Adrenal gland (tissue), 5 donors: Measurements from ENCODE around the gene CCDC183.

Experiments used
- POLR2A ChIP-seq, 2 donors: fragments of 450-650 bp; IDR thresholded peaks; one replicate each; pipeline ENCODE4 v1.6.1; 2017; ENCODE audit warnings: antibody characterized with exemption in 2 of 2, mild to moderate bottlenecking in 2 of 2, moderate library complexity in 1 of 2
- TF ChIP-seq, protein P1 (sequence below), 6 experiments: fragments of 450-650 bp in 4 of 6; fragments of 200-600 bp in 2 of 6; sonication (generic) in 1 of 6; IDR thresholded peaks; 1 replicate in 5 of 6; 2 replicates in 1 of 6; pipeline versions ENCODE4 v1.5.1 to v1.8.0; 2016 to 2021; ENCODE audit warnings: antibody characterized with exemption in 6 of 6, mild to moderate bottlenecking in 2 of 6, moderate library complexity in 1 of 6
- donor health status: DM: no; HTN: no; CAD: no.

DNA sequence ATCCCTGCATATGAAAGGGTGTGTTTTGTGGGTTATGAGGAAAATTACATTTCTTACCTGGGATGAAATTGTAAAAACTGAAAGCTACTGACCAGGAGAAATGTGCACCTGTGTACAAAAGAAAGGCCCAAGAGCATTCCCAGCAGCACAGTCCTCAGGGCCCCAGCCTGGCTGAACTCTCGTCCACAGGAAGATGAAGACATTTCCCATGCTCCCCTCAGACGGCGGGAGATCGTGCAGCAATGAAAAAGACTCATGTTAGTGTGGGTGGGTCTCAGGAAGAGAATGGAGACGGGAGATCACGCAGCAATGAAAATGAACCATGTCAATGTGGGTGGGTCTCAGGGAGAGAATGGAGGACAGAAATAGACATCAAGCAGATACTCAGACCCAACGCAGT is 19.2 kb upstream of the CCDC183 start:
- TF ChIP-seq, protein P1, sequence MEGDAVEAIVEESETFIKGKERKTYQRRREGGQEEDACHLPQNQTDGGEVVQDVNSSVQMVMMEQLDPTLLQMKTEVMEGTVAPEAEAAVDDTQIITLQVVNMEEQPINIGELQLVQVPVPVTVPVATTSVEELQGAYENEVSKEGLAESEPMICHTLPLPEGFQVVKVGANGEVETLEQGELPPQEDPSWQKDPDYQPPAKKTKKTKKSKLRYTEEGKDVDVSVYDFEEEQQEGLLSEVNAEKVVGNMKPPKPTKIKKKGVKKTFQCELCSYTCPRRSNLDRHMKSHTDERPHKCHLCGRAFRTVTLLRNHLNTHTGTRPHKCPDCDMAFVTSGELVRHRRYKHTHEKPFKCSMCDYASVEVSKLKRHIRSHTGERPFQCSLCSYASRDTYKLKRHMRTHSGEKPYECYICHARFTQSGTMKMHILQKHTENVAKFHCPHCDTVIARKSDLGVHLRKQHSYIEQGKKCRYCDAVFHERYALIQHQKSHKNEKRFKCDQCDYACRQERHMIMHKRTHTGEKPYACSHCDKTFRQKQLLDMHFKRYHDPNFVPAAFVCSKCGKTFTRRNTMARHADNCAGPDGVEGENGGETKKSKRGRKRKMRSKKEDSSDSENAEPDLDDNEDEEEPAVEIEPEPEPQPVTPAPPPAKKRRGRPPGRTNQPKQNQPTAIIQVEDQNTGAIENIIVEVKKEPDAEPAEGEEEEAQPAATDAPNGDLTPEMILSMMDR (IDR thresholded peaks at IDR 0.05), result no peak
- no peak for TF ChIP-seq POLR2A (IDR thresholded peaks at IDR 0.05)
